HG03095 (cell line): ENCODE data around the gene UCP3.

ENCODE experiments used
- ATAC-seq: cut with Tn5 transposase; IDR thresholded peaks from one replicate; pipeline ENCODE4 v1.9.1; 2021; ENCODE audit warnings: moderate library complexity; ENCODE audit not compliant: unreplicated experiment

UCP3 gene

DNA sequence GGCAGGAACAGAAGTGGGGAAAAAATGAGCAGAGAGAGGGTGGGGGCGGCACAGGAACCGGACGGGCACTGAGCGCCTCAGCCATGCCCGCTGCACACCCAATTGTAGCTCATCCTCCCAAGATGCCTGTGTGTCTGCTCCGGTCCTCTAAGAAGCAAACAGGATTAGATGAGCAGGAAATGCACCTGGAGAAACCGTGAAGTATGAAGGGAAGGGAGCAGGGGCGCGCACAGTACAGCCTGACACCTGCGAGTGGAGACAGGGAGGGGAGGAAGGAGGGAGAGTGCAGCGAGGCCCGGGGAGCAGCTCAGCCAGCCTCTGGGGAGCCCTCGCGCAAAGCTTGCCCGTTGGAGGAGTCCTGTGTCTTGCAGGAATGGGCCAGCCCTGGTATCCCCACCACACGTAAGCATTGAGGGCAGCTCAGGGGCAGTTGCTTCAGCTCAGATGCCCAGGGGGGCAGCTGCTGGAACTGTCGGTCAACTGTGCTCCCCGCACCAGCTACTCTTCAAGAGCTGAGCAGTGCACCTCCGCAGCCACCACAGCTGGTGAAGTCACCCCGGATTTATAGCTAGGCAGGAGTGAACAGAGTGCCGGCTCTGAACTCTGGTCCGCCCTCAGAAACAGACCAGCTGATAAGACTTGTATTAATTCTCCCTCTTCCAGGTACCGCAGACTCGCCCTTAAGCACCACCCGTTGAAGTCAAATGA, 51.1 kb downstream of the UCP3 start:
- ATAC-seq, result no peak

DNA sequence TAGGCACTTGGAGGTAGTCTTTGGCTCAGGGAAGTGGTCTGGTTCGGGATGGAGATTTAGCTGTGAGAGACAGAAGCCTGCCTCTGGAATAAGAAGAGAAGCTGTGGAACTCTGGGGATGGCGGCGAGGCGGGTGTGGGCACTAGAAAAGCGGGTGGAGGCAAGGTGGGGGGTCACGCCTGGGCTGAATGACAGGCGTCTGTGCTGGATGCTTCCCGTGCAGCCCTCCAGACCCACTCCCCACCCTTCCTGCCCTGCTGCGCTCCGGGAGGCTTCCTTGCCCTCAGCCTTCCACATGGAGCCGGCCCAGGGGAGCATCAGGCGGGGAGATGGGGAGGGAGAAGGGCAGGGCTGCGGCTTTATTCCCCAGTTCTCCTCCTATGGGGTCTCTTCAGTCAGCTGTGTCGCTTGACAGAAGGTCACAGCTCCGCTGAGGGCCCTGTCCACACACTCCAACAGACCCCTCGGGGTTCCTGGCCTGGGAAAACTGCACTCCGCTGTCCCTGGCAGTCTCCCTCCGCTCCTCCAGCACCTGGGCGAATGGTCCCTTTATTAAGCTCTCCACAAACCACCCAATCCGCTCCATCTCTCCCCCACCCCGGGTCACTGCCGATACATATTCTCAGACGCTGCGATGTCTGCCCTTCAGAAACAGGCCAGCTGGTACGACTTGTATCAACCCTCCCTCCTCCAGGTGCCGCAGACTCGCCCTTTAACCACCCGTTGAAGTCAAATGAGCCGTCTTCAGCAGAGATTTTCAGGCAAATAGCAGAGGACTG, 51.8 kb downstream of the UCP3 start:
- no peak for ATAC-seq

GRCh38 chr11:73951797-73952196, 57.1 kb downstream of the UCP3 start:
- no peak for ATAC-seq

GRCh38 chr11:73950869-73951710, 57.8 kb downstream of the UCP3 start, which contains the start of gene DNAJB13:
DNAJB13 (plus strand) TSS chr11:73951026; CDS start chr11:73951070, 44 bp downstream.
- ATAC-seq, result peak; percentile 95
